GM19324 (cell line): ENCODE measurements around the gene ZNF283.
"Not testable (repeated sequence)": the region's sequence is repeated elsewhere in the genome, so short reads cannot be mapped to it uniquely, and the experiment has no call there.

Source experiments
- ATAC-seq: cut with Tn5 transposase; IDR thresholded peaks from one replicate; pipeline ENCODE4 v1.9.1; 2021; ENCODE audit warnings: mild to moderate bottlenecking, moderate library complexity; ENCODE audit not compliant: unreplicated experiment, low FRiP score

The ZNF283 gene

GRCh38 chr19:43842007-43842406, 14.9 kb downstream of the ZNF283 start:
- no peak for ATAC-seq

- no peak for ATAC-seq
These were observed 20.1 kb downstream of the ZNF283 start for GRCh38 chr19:43847246-43847645.

GRCh38 chr19:43847884-43848283, 20.8 kb downstream of the ZNF283 start:
- no peak for ATAC-seq

GRCh38 chr19:43848821-43849220, 21.7 kb downstream of the ZNF283 start:
- ATAC-seq, result no peak

GRCh38 chr19:43858174-43858573, 31.1 kb downstream of the ZNF283 start:
- no peak for ATAC-seq

- not testable (repeated sequence) for ATAC-seq
These were observed 39.8 kb downstream of the ZNF283 start for GRCh38 chr19:43866923-43867322.

- ATAC-seq, result no peak
These were observed 45.6 kb downstream of the ZNF283 start for GRCh38 chr19:43872547-43873336.

GRCh38 chr19:43880483-43880882, 53.4 kb downstream of the ZNF283 start:
- ATAC-seq, result no peak

GRCh38 chr19:43883864-43884263, 56.7 kb downstream of the ZNF283 start, which contains the start of gene ZNF404:
TSS of gene ZNF404 (minus strand) at chr19:43883964.
- ATAC-seq, result no peak

GRCh38 chr19:43895727-43896308, 68.7 kb downstream of the ZNF283 start:
- ATAC-seq, result no peak
